IMR-90 (cell line): ENCODE data around the gene KCNQ5. TPM values are rescaled to one million over a fixed set of nuclear protein-coding genes. Genes with fewer than 3 reads are reported as not detected.

Experiments used
- ATAC-seq: fragments of 200-7000 bp; cut with Tn5 transposase; 2 replicates; pipeline ENCODE4 v1.9.1; 2020; ENCODE audit warnings: low read depth, mild to moderate bottlenecking, moderate library complexity
- BruUV-seq: library from RNA; stranded (reverse); fragments of 400-500 nt; replicated peaks from 2 replicates; lab custom pipeline; 2021; lab: Mats Ljungman, UMichigan
- CTCF ChIA-PET: fragments of 300-600 bp; formaldehyde crosslinking; extraction: SDS; loops from one replicate; lab custom pipeline; 2021; ENCODE audit warnings: antibody characterized with exemption; lab: Yijun Ruan, JAX
- POLR2A ChIA-PET: fragments of 300-600 bp; sonication (Branson Sonifier 250); formaldehyde crosslinking; loops from one replicate; lab custom pipeline; 2022; ENCODE audit warnings: antibody characterized with exemption; ENCODE audit not compliant: unreplicated experiment; lab: Charles Lee
- DNase-seq: peaks from one replicate; pipeline ENCODE4 v3.0.0; 2013
- H2AFZ ChIP-seq: replicated peaks from 2 replicates; pipeline ENCODE3; 2013; ENCODE audit warnings: low read length, mild to moderate bottlenecking; ENCODE audit not compliant: poor library complexity
- H2AK5ac ChIP-seq: 2 replicates; pipeline ENCODE4 v1.6.1; 2013; ENCODE audit warnings: low read depth, low read length, inconsistent platforms
- H2AK9ac ChIP-seq: replicated peaks from 2 replicates; pipeline ENCODE3; 2013; ENCODE audit warnings: mild to moderate bottlenecking, low read depth, low read length, moderate library complexity; ENCODE audit not compliant: poor library complexity
- H2BK120ac ChIP-seq: 2 replicates; pipeline ENCODE4 v1.6.1; 2013; ENCODE audit warnings: low read depth, low read length, inconsistent platforms
- H2BK15ac ChIP-seq: 3 replicates; pipeline ENCODE4 v1.6.1; 2013; ENCODE audit warnings: low read depth, low read length, inconsistent platforms
- H2BK20ac ChIP-seq: 2 replicates; pipeline ENCODE4 v1.6.1; 2013; ENCODE audit warnings: low read depth, mild to moderate bottlenecking, inconsistent platforms, low read length, moderate library complexity
- H2BK5ac ChIP-seq: 2 replicates; pipeline ENCODE4 v1.6.1; 2013; ENCODE audit warnings: mild to moderate bottlenecking, low read depth, low read length, inconsistent platforms; ENCODE audit not compliant: poor library complexity, severe bottlenecking
- H3K14ac ChIP-seq: replicated peaks from 2 replicates; pipeline ENCODE4 v1.6.1; 2013; ENCODE audit warnings: low read depth, low read length, inconsistent platforms
- H3K18ac ChIP-seq: 2 replicates; pipeline ENCODE4 v1.6.1; 2013; ENCODE audit warnings: low read depth, low read length, control low read depth
- H3K23ac ChIP-seq: 2 replicates; pipeline ENCODE4 v1.6.1; 2013; ENCODE audit warnings: low read depth, low read length, inconsistent platforms
- H3K27ac ChIP-seq: 2 replicates; pipeline ENCODE4 v1.5.1; 2013; ENCODE audit warnings: mild to moderate bottlenecking, control low read depth, low read length; ENCODE audit not compliant: insufficient read depth
- H3K27me3 ChIP-seq: 2 replicates; pipeline ENCODE4 v1.6.1; 2013; ENCODE audit warnings: low read length; ENCODE audit not compliant: control insufficient read depth, insufficient read depth
- H3K36me3 ChIP-seq: 2 replicates; pipeline ENCODE4 v1.6.1; 2013; ENCODE audit warnings: low read length, mixed read lengths; ENCODE audit not compliant: control insufficient read depth, insufficient read depth
- H3K4ac ChIP-seq: 2 replicates; pipeline ENCODE4 v1.6.1; 2013; ENCODE audit warnings: low read depth, low read length, inconsistent platforms
- H3K4me1 ChIP-seq: 2 replicates; pipeline ENCODE4 v1.6.1; 2013; ENCODE audit warnings: low read length, mixed read lengths; ENCODE audit not compliant: control insufficient read depth, insufficient read depth
- H3K4me2 ChIP-seq: 2 replicates; pipeline ENCODE4 v1.6.1; 2013; ENCODE audit warnings: low read depth, mild to moderate bottlenecking, control low read depth, low read length, moderate library complexity
- H3K4me3 ChIP-seq: 2 replicates; pipeline ENCODE4 v1.5.1; 2013; ENCODE audit warnings: low read depth, mild to moderate bottlenecking, control low read depth, low read length, moderate library complexity; ENCODE audit not compliant: insufficient read depth
- H3K56ac ChIP-seq: 2 replicates; pipeline ENCODE4 v1.6.1; 2013; ENCODE audit warnings: low read length, inconsistent platforms; ENCODE audit not compliant: insufficient read depth; ENCODE audit errors: extremely low read depth
- H3K79me1 ChIP-seq, 2 experiments: 2 replicates each; pipeline ENCODE4 v1.6.1; 2013; ENCODE audit warnings: low read length in 2 of 2, inconsistent platforms in 1 of 2, low read depth in 1 of 2
- H3K9ac ChIP-seq: 2 replicates; pipeline ENCODE4 v1.6.1; 2013; ENCODE audit warnings: low read depth, low read length, control low read depth
- H3K9me1 ChIP-seq: 2 replicates; pipeline ENCODE4 v1.6.1; 2013; ENCODE audit warnings: low read length, inconsistent platforms; ENCODE audit not compliant: insufficient read depth
- H3K9me3 ChIP-seq: 2 replicates; pipeline ENCODE4 v1.6.1; 2013; ENCODE audit warnings: low read length; ENCODE audit not compliant: control insufficient read depth, insufficient read depth
- H4K20me1 ChIP-seq: 2 replicates; pipeline ENCODE4 v1.6.1; 2013; ENCODE audit warnings: low read length, inconsistent platforms; ENCODE audit not compliant: insufficient read depth
- H4K5ac ChIP-seq: 2 replicates; pipeline ENCODE4 v1.6.1; 2013; ENCODE audit warnings: mild to moderate bottlenecking, low read depth, low read length, control low read depth
- H4K8ac ChIP-seq, 2 experiments: 2 replicates each; pipeline ENCODE4 v1.6.1; 2013; ENCODE audit warnings: low read depth in 2 of 2, low read length in 2 of 2, control low read depth in 1 of 2, inconsistent platforms in 1 of 2
- H4K91ac ChIP-seq: 2 replicates; pipeline ENCODE4 v1.6.1; 2013; ENCODE audit warnings: low read depth, low read length, inconsistent platforms; ENCODE audit not compliant: insufficient read depth
- BHLHE40 ChIP-seq: fragments of 150-350 bp; IDR thresholded peaks from 2 replicates; pipeline ENCODE4 v1.6.1; 2016; ENCODE audit warnings: mild to moderate bottlenecking, low read depth, low read length
- CTCF ChIP-seq: conservative IDR thresholded peaks from 2 replicates; pipeline ENCODE4 v1.5.1; 2012; ENCODE audit warnings: mild to moderate bottlenecking, low read depth, low read length, improper control_type of control experiment
- ELK1 ChIP-seq: fragments of 150-350 bp; IDR thresholded peaks from 2 replicates; pipeline ENCODE4 v1.6.1; 2016; ENCODE audit warnings: low read depth, mild to moderate bottlenecking, low read length, moderate library complexity, borderline replicate concordance
- FOS ChIP-seq: fragments of 150-350 bp; IDR thresholded peaks from 2 replicates; pipeline ENCODE4 v1.6.1; 2016; ENCODE audit warnings: low read depth, low read length
- MXI1 ChIP-seq: IDR thresholded peaks from 2 replicates; pipeline ENCODE4 v1.6.1; 2012; ENCODE audit warnings: low read depth, mild to moderate bottlenecking, low read length, moderate library complexity, borderline replicate concordance
- NFE2L2 ChIP-seq: fragments of 150-350 bp; IDR thresholded peaks from 2 replicates; pipeline ENCODE4 v1.6.1; 2016; ENCODE audit warnings: low read depth, mild to moderate bottlenecking, low read length
- RAD21 ChIP-seq: IDR thresholded peaks from 2 replicates; pipeline ENCODE4 v1.6.1; 2012; ENCODE audit warnings: low read length, improper control_type of control experiment
- RCOR1 ChIP-seq: IDR thresholded peaks from 2 replicates; pipeline ENCODE4 v1.6.1; 2012; ENCODE audit warnings: mild to moderate bottlenecking, low read length, improper control_type of control experiment; ENCODE audit not compliant: insufficient replicate concordance
- RFX5 ChIP-seq: IDR thresholded peaks from 2 replicates; pipeline ENCODE4 v1.8.0; 2012; ENCODE audit warnings: low read depth, mild to moderate bottlenecking, low read length, moderate library complexity
- SMC3 ChIP-seq: fragments of 150-350 bp; IDR thresholded peaks from 2 replicates; pipeline ENCODE4 v1.6.1; 2016; ENCODE audit warnings: low read depth, mild to moderate bottlenecking, antibody characterized with exemption, low read length, moderate library complexity
- USF2 ChIP-seq: fragments of 150-350 bp; IDR thresholded peaks from 2 replicates; pipeline ENCODE4 v1.6.1; 2017; ENCODE audit warnings: mild to moderate bottlenecking, antibody characterized with exemption, low read length, low read depth
- WGBS, 2 experiments: methylation state at CpG; one replicate each; pipeline versions ENCODE4 v1.1.5 to v1.1.7; 2013; ENCODE audit warnings: missing lambda C conversion rate in 2 of 2; ENCODE audit not compliant: insufficient read length in 1 of 2; ENCODE audit errors: extremely low coverage in 2 of 2; 5-methylcytosine and 5-hydroxymethylcytosine counted together
- dilution Hi-C: fragments of 300-500 bp; cut with HindIII; formaldehyde crosslinking; loops from one replicate; pipeline ENCODE4 v1.14.3; 2018; ENCODE audit warnings: low sequenced_read_pairs; ENCODE audit not compliant: unreplicated experiment
- in situ Hi-C: fragments of 300-500 bp; cut with MboI; formaldehyde crosslinking; loops from 3 replicates; pipeline ENCODE4 v1.14.3; 2019; ENCODE audit warnings: low sequenced_read_pairs, inconsistent platforms, mixed read lengths
- intact Hi-C: fragments of 100-400 bp; cut with micrococcal nuclease; formaldehyde crosslinking; loops from 2 replicates; pipeline ENCODE4 v1.10.0; 2022
- polyA plus RNA-seq, 3 experiments: library from polyadenylated mRNA; depleted of rRNA; stranded (reverse); fragments of >200 nt; gene quantifications; 2 replicates each; pipeline ENCODE4 v1.2.3, GENCODE V29; 2012; ENCODE audit warnings: low replicate concordance in 1 of 3
- total RNA-seq: library from RNA; depleted of rRNA; stranded (reverse); fragments of >200 nt; gene quantifications from 2 replicates; pipeline ENCODE4 v1.2.3, GENCODE V29; 2012

The KCNQ5 gene
- total and polyA plus RNA-seq, 2 of the 4 experiments (the other 2 are of a cell fraction), result 0.75 to 1.3 TPM

GRCh38 chr6:72742001-72742673, 120.3 kb downstream of the KCNQ5 start:
- H2BK20ac ChIP-seq, result no peak overlapping the region
- no peak overlapping the region for H4K5ac ChIP-seq
- H2BK5ac ChIP-seq, result no peak overlapping the region
- no peak overlapping the region for H4K91ac ChIP-seq
- H3K23ac ChIP-seq, result no peak overlapping the region
- H3K56ac ChIP-seq, result no peak overlapping the region
- H2AK9ac ChIP-seq, result no peak overlapping the region
- no peak overlapping the region for H3K4me3 ChIP-seq
- no peaks in the 10 kb centered on the region for H4K20me1 ChIP-seq
- ATAC-seq (no peak), DNase-seq (no peak)
- ChIA-PET POLR2A (no interaction called here), CTCF (no interaction called here)
- in situ Hi-C loops (no loop called here), intact Hi-C loops (no loop called here), dilution Hi-C loops (no loop called here)
- H3K14ac ChIP-seq, result no peak overlapping the region
- no peak overlapping the region for H4K8ac ChIP-seq
- no peaks in the 10 kb centered on the region for H3K36me3 ChIP-seq
- H3K4me2 ChIP-seq, result no peak overlapping the region
- H3K4ac ChIP-seq, result no peak overlapping the region
- no peaks in the 10 kb centered on the region for H3K27me3 ChIP-seq
- no peaks in the 10 kb centered on the region for H3K4me1 ChIP-seq
- no peak overlapping the region for H3K18ac ChIP-seq
- H3K27ac ChIP-seq, result no peak overlapping the region
- H3K9me3 ChIP-seq, result no peaks in the 10 kb centered on the region
- no peak overlapping the region for H2AK5ac ChIP-seq
- H3K9me1 ChIP-seq, result no peaks in the 10 kb centered on the region
- H3K79me1 ChIP-seq, result no peaks in the 10 kb centered on the region
- no TSS peak for BruUV-seq
- no peak overlapping the region for H2BK15ac ChIP-seq
- TF ChIP-seq RCOR1 (no peak), NFE2L2 (no peak), CTCF (no peak), SMC3 (no peak), ELK1 (no peak), MXI1 (no peak), USF2 (no peak), BHLHE40 (no peak), RFX5 (no peak), FOS (no peak), RAD21 (no peak)
- no peak overlapping the region for H2AFZ ChIP-seq
- H3K9ac ChIP-seq, result no peak overlapping the region
- no peak overlapping the region for H2BK120ac ChIP-seq
- no CpG with 5 or more reads among the region's 5 CpGs for WGBS, 2 experiments
